Measurements from ENCODE around the gene VSTM2B.

DNA sequence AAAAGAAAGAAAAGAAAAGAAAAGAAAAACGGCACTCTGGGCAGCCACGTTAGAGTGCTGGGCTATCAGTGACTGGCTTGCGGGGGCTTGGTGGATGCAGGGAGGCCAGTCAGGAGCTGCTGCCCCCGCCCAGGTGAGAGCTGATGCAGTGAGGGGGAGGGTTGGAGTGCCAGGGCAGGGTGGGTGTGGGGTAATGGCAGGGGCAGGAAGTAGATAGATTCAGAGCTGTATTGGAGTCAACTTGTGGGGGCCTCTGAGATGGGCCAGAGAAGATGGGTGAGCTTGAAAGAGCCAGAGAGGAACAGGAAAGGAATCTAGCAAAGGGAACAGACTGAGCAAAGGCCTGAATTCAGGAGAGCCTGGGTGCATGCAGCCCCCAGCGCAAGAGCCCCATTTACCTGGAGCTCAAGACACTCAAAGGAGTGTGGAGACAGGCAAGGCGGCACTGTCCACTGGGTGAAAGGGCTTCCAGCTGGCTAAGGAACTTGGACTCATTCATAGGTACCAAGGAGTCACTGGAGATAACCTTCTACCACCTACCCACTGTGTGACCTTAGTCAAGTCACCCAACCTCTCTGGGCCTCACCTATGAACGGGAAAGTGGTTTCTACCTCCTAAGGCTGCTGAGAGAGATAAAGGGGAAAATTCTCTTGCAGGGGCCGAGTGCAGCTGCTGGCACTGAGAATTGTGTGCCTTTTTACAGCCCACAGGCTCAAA is 20.2 kb downstream of the VSTM2B start:
- no peak for TF ChIP-seq EZH2 (IDR thresholded peaks at IDR 0.05; ENCODE audit: borderline replicate concordance, low read length)
- TF ChIP-seq, protein P1, sequence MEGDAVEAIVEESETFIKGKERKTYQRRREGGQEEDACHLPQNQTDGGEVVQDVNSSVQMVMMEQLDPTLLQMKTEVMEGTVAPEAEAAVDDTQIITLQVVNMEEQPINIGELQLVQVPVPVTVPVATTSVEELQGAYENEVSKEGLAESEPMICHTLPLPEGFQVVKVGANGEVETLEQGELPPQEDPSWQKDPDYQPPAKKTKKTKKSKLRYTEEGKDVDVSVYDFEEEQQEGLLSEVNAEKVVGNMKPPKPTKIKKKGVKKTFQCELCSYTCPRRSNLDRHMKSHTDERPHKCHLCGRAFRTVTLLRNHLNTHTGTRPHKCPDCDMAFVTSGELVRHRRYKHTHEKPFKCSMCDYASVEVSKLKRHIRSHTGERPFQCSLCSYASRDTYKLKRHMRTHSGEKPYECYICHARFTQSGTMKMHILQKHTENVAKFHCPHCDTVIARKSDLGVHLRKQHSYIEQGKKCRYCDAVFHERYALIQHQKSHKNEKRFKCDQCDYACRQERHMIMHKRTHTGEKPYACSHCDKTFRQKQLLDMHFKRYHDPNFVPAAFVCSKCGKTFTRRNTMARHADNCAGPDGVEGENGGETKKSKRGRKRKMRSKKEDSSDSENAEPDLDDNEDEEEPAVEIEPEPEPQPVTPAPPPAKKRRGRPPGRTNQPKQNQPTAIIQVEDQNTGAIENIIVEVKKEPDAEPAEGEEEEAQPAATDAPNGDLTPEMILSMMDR (IDR thresholded peaks at IDR 0.05; ENCODE audit: low read length): no peak

Data from OCI-LY1 (cell line).